PC-3 (cell line): Measurements from ENCODE around the gene PSMD6. TPM values are rescaled to one million over a fixed set of nuclear protein-coding genes. Genes with fewer than 3 reads are reported as not detected.

Experiments
- ATAC-seq: fragments of 200-7000 bp; cut with Tn5 transposase; 2 replicates; pipeline ENCODE4 v1.9.1; 2020; ENCODE audit warnings: mild to moderate bottlenecking, moderate library complexity
- BruUV-seq: library from RNA; stranded (reverse); fragments of 400-500 nt; replicated peaks from 2 replicates; lab custom pipeline; 2021; lab: Mats Ljungman, UMichigan
- CTCF ChIA-PET: fragments of 300-600 bp; sonication (Branson Sonifier 250); formaldehyde crosslinking; loops from one replicate; lab custom pipeline; 2022; ENCODE audit warnings: antibody characterized with exemption; lab: Charles Lee
- POLR2A ChIA-PET: fragments of 300-600 bp; sonication (Branson Sonifier 250); formaldehyde crosslinking; loops from one replicate; lab custom pipeline; 2022; ENCODE audit warnings: antibody characterized with exemption; ENCODE audit not compliant: unreplicated experiment; lab: Charles Lee
- DNase-seq: peaks from one replicate; pipeline ENCODE4 v3.0.0-alpha.2; 2015
- H2AFZ ChIP-seq: fragments of 300-600 bp; sonication (generic); 2 replicates; pipeline ENCODE4 v1.6.0; 2016; ENCODE audit warnings: antibody characterized with exemption, low read length
- H3F3A ChIP-seq: fragments of 300-600 bp; sonication (generic); one replicate; pipeline ENCODE4 v1.6.0; 2017; ENCODE audit warnings: antibody characterized with exemption, low read length, control low read depth, mild to moderate bottlenecking; ENCODE audit not compliant: unreplicated experiment
- H3K27ac ChIP-seq: fragments of 300-600 bp; sonication (generic); 2 replicates; pipeline ENCODE4 v1.5.1; 2016; ENCODE audit warnings: mild to moderate bottlenecking, low read length
- H3K27me3 ChIP-seq: fragments of 300-600 bp; sonication (generic); 2 replicates; pipeline ENCODE4 v1.6.1; 2016; ENCODE audit warnings: low read length, mixed read lengths
- H3K36me3 ChIP-seq: fragments of 300-600 bp; sonication (generic); 2 replicates; pipeline ENCODE4 v1.6.1; 2016; ENCODE audit warnings: low read depth, mixed run types, low read length, mixed read lengths
- H3K4me1 ChIP-seq: fragments of 300-600 bp; sonication (generic); 2 replicates; pipeline ENCODE4 v1.5.1; 2016; ENCODE audit warnings: low read length; ENCODE audit not compliant: insufficient read depth
- H3K4me2 ChIP-seq: fragments of 300-600 bp; sonication (generic); 2 replicates; pipeline ENCODE4 v1.6.0; 2016; ENCODE audit warnings: low read length
- H3K4me3 ChIP-seq: fragments of 300-600 bp; sonication (generic); 2 replicates; pipeline ENCODE4 v1.5.1; 2016; ENCODE audit warnings: mild to moderate bottlenecking, low read length, mixed read lengths
- H3K79me2 ChIP-seq: fragments of 300-600 bp; sonication (generic); 2 replicates; pipeline ENCODE4 v1.6.1; 2017; ENCODE audit warnings: low read length, mixed read lengths
- H3K9ac ChIP-seq: fragments of 300-600 bp; sonication (generic); 2 replicates; pipeline ENCODE4 v1.6.0; 2016; ENCODE audit warnings: mild to moderate bottlenecking, low read length
- H3K9me2 ChIP-seq: fragments of 300-600 bp; sonication (generic); replicated peaks from 2 replicates; pipeline ENCODE4 v1.6.1; 2016; ENCODE audit warnings: mixed run types, low read length, mixed read lengths
- H3K9me3 ChIP-seq: fragments of 300-600 bp; sonication (generic); 2 replicates; pipeline ENCODE4 v1.6.1; 2016; ENCODE audit warnings: low read length, mixed read lengths
- H4K20me1 ChIP-seq: fragments of 300-600 bp; sonication (generic); 2 replicates; pipeline ENCODE4 v1.6.1; 2016; ENCODE audit warnings: low read length, mixed read lengths
- EZH2 ChIP-seq: fragments of 300-600 bp; sonication (generic); IDR thresholded peaks from one replicate; pipeline ENCODE4 v1.6.1; 2017; ENCODE audit warnings: antibody characterized with exemption, mild to moderate bottlenecking, low read length; ENCODE audit not compliant: unreplicated experiment
- EZH2phosphoT487 ChIP-seq: fragments of 300-600 bp; sonication (generic); IDR thresholded peaks from 2 replicates; pipeline ENCODE4 v1.6.1; 2018; ENCODE audit warnings: mild to moderate bottlenecking, antibody characterized with exemption, low read length, borderline replicate concordance
- intact Hi-C: fragments of 100-400 bp; cut with micrococcal nuclease; formaldehyde crosslinking; loops from 2 replicates; pipeline ENCODE4 v1.9.0; 2023
- total RNA-seq: library from RNA; depleted of rRNA; stranded (reverse); fragments of >200 nt; gene quantifications from 2 replicates; pipeline ENCODE4 v1.2.3, GENCODE V29; 2014
- TF ChIP-seq, protein P1 (sequence below): fragments of 300-600 bp; sonication (generic); conservative IDR thresholded peaks from 2 replicates; pipeline ENCODE4 v1.5.1; 2017; ENCODE audit warnings: antibody characterized with exemption, low read depth, mild to moderate bottlenecking, low read length

PSMD6 gene
- total RNA-seq, 1 experiment from 2014 or later = 80.7 TPM

GRCh38 chr3:64010199-64010598, 13.1 kb downstream of the PSMD6 start:
- H3K9ac ChIP-seq = no peak overlapping the region
- ATAC-seq (no peak), DNase-seq (no peak)
- H3K4me1 ChIP-seq = peaks cover 7% of the 10 kb centered on the region; the same call in 1 of the 2 replicates
- intact Hi-C loops = no loop called here
- CTCF ChIA-PET = no interaction called here
- TF ChIP-seq EZH2 (no peak), EZH2phosphoT487 (no peak)
- TF ChIP-seq, protein P1, sequence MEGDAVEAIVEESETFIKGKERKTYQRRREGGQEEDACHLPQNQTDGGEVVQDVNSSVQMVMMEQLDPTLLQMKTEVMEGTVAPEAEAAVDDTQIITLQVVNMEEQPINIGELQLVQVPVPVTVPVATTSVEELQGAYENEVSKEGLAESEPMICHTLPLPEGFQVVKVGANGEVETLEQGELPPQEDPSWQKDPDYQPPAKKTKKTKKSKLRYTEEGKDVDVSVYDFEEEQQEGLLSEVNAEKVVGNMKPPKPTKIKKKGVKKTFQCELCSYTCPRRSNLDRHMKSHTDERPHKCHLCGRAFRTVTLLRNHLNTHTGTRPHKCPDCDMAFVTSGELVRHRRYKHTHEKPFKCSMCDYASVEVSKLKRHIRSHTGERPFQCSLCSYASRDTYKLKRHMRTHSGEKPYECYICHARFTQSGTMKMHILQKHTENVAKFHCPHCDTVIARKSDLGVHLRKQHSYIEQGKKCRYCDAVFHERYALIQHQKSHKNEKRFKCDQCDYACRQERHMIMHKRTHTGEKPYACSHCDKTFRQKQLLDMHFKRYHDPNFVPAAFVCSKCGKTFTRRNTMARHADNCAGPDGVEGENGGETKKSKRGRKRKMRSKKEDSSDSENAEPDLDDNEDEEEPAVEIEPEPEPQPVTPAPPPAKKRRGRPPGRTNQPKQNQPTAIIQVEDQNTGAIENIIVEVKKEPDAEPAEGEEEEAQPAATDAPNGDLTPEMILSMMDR = no peak
- H3K36me3 ChIP-seq = peaks cover 39% of the 10 kb centered on the region
- no peaks in the 10 kb centered on the region for H3K27me3 ChIP-seq
- no peak overlapping the region for H3K4me3 ChIP-seq
- H3K9me3 ChIP-seq = no peaks in the 10 kb centered on the region
- POLR2A ChIA-PET = no interaction called here
- H4K20me1 ChIP-seq = no peaks in the 10 kb centered on the region
- H2AFZ ChIP-seq = no peak overlapping the region
- H3K79me2 ChIP-seq = peaks cover 9% of the 10 kb centered on the region; the same call in 1 of the 2 replicates
- H3F3A ChIP-seq = no peaks in the 10 kb centered on the region
- no peak overlapping the region for H3K27ac ChIP-seq
- no peak overlapping the region for H3K4me2 ChIP-seq
- H3K9me2 ChIP-seq = no peaks in the 10 kb centered on the region
- BruUV-seq = no TSS peak

DNA sequence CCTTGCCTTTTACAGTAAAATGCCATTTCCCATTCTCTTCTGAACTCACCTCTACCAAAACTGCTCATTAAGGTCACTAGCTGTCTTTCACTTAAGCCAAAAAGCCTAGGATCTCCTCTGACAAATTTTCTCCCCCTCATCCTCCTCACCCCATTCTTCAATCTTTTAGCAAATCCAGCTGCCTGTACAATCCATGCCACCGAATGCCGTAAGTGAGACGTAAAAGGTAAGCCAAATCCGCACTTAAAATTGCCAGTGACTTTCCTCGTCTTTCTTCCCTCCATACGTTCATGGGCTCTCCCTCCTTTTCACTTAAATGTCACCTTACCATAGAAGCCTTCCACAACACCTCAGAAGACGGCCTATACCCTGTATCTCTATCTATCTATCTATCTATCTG, 13.8 kb downstream of the PSMD6 start:
- no peak overlapping the region for H3K4me2 ChIP-seq
- TF ChIP-seq EZH2 = no peak
- TF ChIP-seq, protein P1 = no peak
- no peak for TF ChIP-seq EZH2phosphoT487
- H3K79me2 ChIP-seq = peaks cover 9% of the 10 kb centered on the region; the same call in 1 of the 2 replicates
- H3K9ac ChIP-seq = no peak overlapping the region
- no peaks in the 10 kb centered on the region for H3K27me3 ChIP-seq
- BruUV-seq = no TSS peak
- intact Hi-C loops = no loop called here
- no peaks in the 10 kb centered on the region for H3F3A ChIP-seq
- no peak overlapping the region for H2AFZ ChIP-seq
- CTCF ChIA-PET = no interaction called here
- ATAC-seq (no peak), DNase-seq (no peak)
- H3K4me3 ChIP-seq = no peak overlapping the region
- H3K27ac ChIP-seq = no peak overlapping the region
- H3K9me2 ChIP-seq = no peaks in the 10 kb centered on the region
- no peaks in the 10 kb centered on the region for H3K9me3 ChIP-seq
- H4K20me1 ChIP-seq = no peaks in the 10 kb centered on the region
- peaks cover 39% of the 10 kb centered on the region for H3K36me3 ChIP-seq
- POLR2A ChIA-PET = no interaction called here
- H3K4me1 ChIP-seq = peaks cover 7% of the 10 kb centered on the region; the same call in 1 of the 2 replicates

- Histone ChIP-seq H3K4me1 (peaks cover 7% of the 10 kb centered on the region; the same call in 1 of the 2 replicates), H3K36me3 (peaks cover 35% of the 10 kb centered on the region), H3K27me3 (no peaks in the 10 kb centered on the region), H3K4me2 (no peak overlapping the region), H3K4me3 (no peak overlapping the region), H3K9me2 (no peaks in the 10 kb centered on the region), H4K20me1 (no peaks in the 10 kb centered on the region), H3F3A (no peaks in the 10 kb centered on the region), H3K27ac (no peak overlapping the region), H2AFZ (no peak overlapping the region), H3K79me2 (peaks cover 9% of the 10 kb centered on the region; the same call in 1 of the 2 replicates), H3K9me3 (no peaks in the 10 kb centered on the region), H3K9ac (no peak overlapping the region)
- DNase-seq (no peak), ATAC-seq (no peak)
- intact Hi-C loops = no loop called here
- CTCF ChIA-PET = no interaction called here
- TF ChIP-seq EZH2 = no peak
- TF ChIP-seq EZH2phosphoT487 = no peak
- TF ChIP-seq, protein P1 = no peak
- no TSS peak for BruUV-seq
- POLR2A ChIA-PET = interaction anchor here (0.6 to 0.7 kb wide), 3 partner anchors 41 to 1138 kb away, joined by 3 to 5 read pairs (median 3); no protein-coding TSS in a partner anchor
Measured at GRCh38 chr3:64008487-64009351, 14.6 kb downstream of the PSMD6 start.
